Neuronal stem cell (in vitro differentiated cells): ENCODE results near the gene NADSYN1.
"Not testable (repeated sequence)": the region's sequence is repeated elsewhere in the genome, so short reads cannot be mapped to it uniquely, and the experiment has no call there.

Experiments used
- DNase-seq: peaks from one replicate; pipeline ENCODE4 v3.0.0-alpha.2; 2013; ENCODE audit warnings: low spot score
- H2AFZ ChIP-seq: one replicate; pipeline ENCODE4 v1.6.1; 2013; ENCODE audit warnings: mild to moderate bottlenecking, low read length, inconsistent platforms
- H2AK5ac ChIP-seq: 2 replicates; pipeline ENCODE4 v1.6.1; 2013; ENCODE audit warnings: low read depth, mild to moderate bottlenecking, inconsistent platforms, low read length, moderate library complexity, mixed read lengths
- H2BK120ac ChIP-seq: 2 replicates; pipeline ENCODE4 v1.6.1; 2013; ENCODE audit warnings: low read depth, mild to moderate bottlenecking, inconsistent platforms, low read length, moderate library complexity, mixed read lengths
- H2BK12ac ChIP-seq: one replicate; pipeline ENCODE4 v1.6.1; 2013; ENCODE audit warnings: low read length, inconsistent platforms
- H2BK15ac ChIP-seq: 2 replicates; pipeline ENCODE4 v1.6.1; 2013; ENCODE audit warnings: mild to moderate bottlenecking, low read length, inconsistent platforms, mixed read lengths
- H2BK5ac ChIP-seq: one replicate; pipeline ENCODE4 v1.6.1; 2013; ENCODE audit warnings: inconsistent platforms, mild to moderate bottlenecking, low read length, moderate library complexity
- H3K14ac ChIP-seq: one replicate; pipeline ENCODE4 v1.6.1; 2013; ENCODE audit warnings: low read length, inconsistent platforms
- H3K18ac ChIP-seq: 2 replicates; pipeline ENCODE4 v1.6.1; 2013; ENCODE audit warnings: low read length, inconsistent platforms
- H3K23ac ChIP-seq: 2 replicates; pipeline ENCODE4 v1.6.1; 2013; ENCODE audit warnings: low read depth, mild to moderate bottlenecking, mixed read lengths, low read length, inconsistent platforms; ENCODE audit not compliant: poor library complexity
- H3K27ac ChIP-seq: replicated peaks from 3 replicates; pipeline ENCODE4 v1.5.1; 2013; ENCODE audit warnings: low read length, inconsistent platforms
- H3K27me3 ChIP-seq, 3 experiments: 2 replicates each; pipeline ENCODE4 v1.6.1; 2013; ENCODE audit warnings: low read length in 3 of 3, mild to moderate bottlenecking in 2 of 3, inconsistent platforms in 1 of 3, low read depth in 1 of 3, mixed read lengths in 1 of 3, moderate library complexity in 1 of 3; ENCODE audit not compliant: control insufficient read depth in 3 of 3, insufficient read depth in 3 of 3
- H3K36me3 ChIP-seq, 2 donors: replicated peaks in 1 of 2; 2 replicates each; pipeline ENCODE4 v1.6.1; 2013; ENCODE audit warnings: low read length in 2 of 2; ENCODE audit not compliant: control insufficient read depth in 2 of 2, insufficient read depth in 2 of 2
- H3K4ac ChIP-seq: 2 replicates; pipeline ENCODE4 v1.6.1; 2013; ENCODE audit warnings: inconsistent platforms, mild to moderate bottlenecking, low read length, moderate library complexity
- H3K4me1 ChIP-seq, 2 donors: 1 replicate in 1 of 2; 2 replicates in 1 of 2; pipeline ENCODE4 v1.6.1; 2013; ENCODE audit warnings: low read length in 2 of 2, low read depth in 1 of 2; ENCODE audit not compliant: control insufficient read depth in 2 of 2, insufficient read depth in 1 of 2
- H3K4me2 ChIP-seq: one replicate; pipeline ENCODE4 v1.6.1; 2013; ENCODE audit warnings: mild to moderate bottlenecking, low read length, inconsistent platforms; ENCODE audit not compliant: insufficient read depth, poor library complexity, severe bottlenecking
- H3K4me3 ChIP-seq, 2 donors: 2 replicates each; pipeline ENCODE4 v1.5.1; 2013; ENCODE audit warnings: low read length in 2 of 2, mild to moderate bottlenecking in 2 of 2, inconsistent platforms in 1 of 2, moderate library complexity in 1 of 2
- H3K79me1 ChIP-seq: one replicate; pipeline ENCODE4 v1.6.1; 2013; ENCODE audit warnings: low read depth, mild to moderate bottlenecking, inconsistent platforms, low read length, moderate library complexity
- H3K9ac ChIP-seq: one replicate; pipeline ENCODE4 v1.6.1; 2013; ENCODE audit warnings: mild to moderate bottlenecking, low read depth, low read length, inconsistent platforms; ENCODE audit not compliant: poor library complexity
- H3K9me3 ChIP-seq, 2 donors: replicated peaks in 1 of 2; 2 replicates each; pipeline versions ENCODE3 to v1.6.1; 2013; ENCODE audit warnings: low read length in 2 of 2, mild to moderate bottlenecking in 2 of 2, inconsistent platforms in 1 of 2, low read depth in 1 of 2, mixed read lengths in 1 of 2, moderate library complexity in 1 of 2; ENCODE audit not compliant: control insufficient read depth in 2 of 2, insufficient read depth in 1 of 2
- H4K8ac ChIP-seq: one replicate; pipeline ENCODE4 v1.6.1; 2013; ENCODE audit warnings: low read depth, mild to moderate bottlenecking, inconsistent platforms, low read length, moderate library complexity
- H4K91ac ChIP-seq: one replicate; pipeline ENCODE4 v1.6.1; 2013; ENCODE audit warnings: low read length, low read depth, mild to moderate bottlenecking, inconsistent platforms; ENCODE audit not compliant: poor library complexity
- WGBS, 2 donors: extraction: QIAGEN DNeasy Blood & Tissue Kit; methylation state at CpG; one replicate each; pipeline ENCODE4 v1.1.7; 2013; ENCODE audit warnings: missing lambda C conversion rate in 2 of 2, mixed read lengths in 1 of 2; ENCODE audit not compliant: insufficient read length in 2 of 2, insufficient replicate concordance in 1 of 2; ENCODE audit errors: extremely low coverage in 2 of 2; 5-methylcytosine and 5-hydroxymethylcytosine counted together

The NADSYN1 gene

GRCh38 chr11:71532036-71532610 lies 79.1 kb downstream of the NADSYN1 start:
- H4K91ac ChIP-seq: no peak overlapping the region
- no peak overlapping the region for H3K27ac ChIP-seq
- H3K4ac ChIP-seq: no peak overlapping the region
- no peaks in the 10 kb centered on the region for H3K9me3 ChIP-seq
- H2AK5ac ChIP-seq: no peak overlapping the region
- no peak overlapping the region for H2BK5ac ChIP-seq
- no peak overlapping the region for H4K8ac ChIP-seq
- H3K4me3 ChIP-seq: no peak overlapping the region
- no peak overlapping the region for H3K23ac ChIP-seq
- no peaks in the 10 kb centered on the region for H3K4me1 ChIP-seq
- H3K36me3 ChIP-seq: no peaks in the 10 kb centered on the region
- WGBS, 2 donors: no CpG with 5 or more reads among the region's 10 CpGs
- DNase-seq: no peak
- no peak overlapping the region for H3K9ac ChIP-seq
- H3K79me1 ChIP-seq: no peaks in the 10 kb centered on the region
- H2AFZ ChIP-seq: no peak overlapping the region
- H3K14ac ChIP-seq: no peak overlapping the region
- H3K4me2 ChIP-seq: no peak overlapping the region
- no peak overlapping the region for H2BK120ac ChIP-seq
- no peak overlapping the region for H2BK15ac ChIP-seq
- H3K27me3 ChIP-seq: peaks cover 0 to 5% (median 0%) of the 10 kb centered on the region in 3 experiments
- H3K18ac ChIP-seq: no peak overlapping the region
- no peak overlapping the region for H2BK12ac ChIP-seq

GRCh38 chr11:71534711-71535608 lies 82.0 kb downstream of the NADSYN1 start:
- H2BK15ac ChIP-seq, H3K79me1 ChIP-seq, H4K8ac ChIP-seq, H3K4ac ChIP-seq, H2AK5ac ChIP-seq, H3K9me3 ChIP-seq, H2AFZ ChIP-seq, H3K9ac ChIP-seq, H3K4me2 ChIP-seq, H3K4me1 ChIP-seq, H3K23ac ChIP-seq, H3K18ac ChIP-seq, H4K91ac ChIP-seq, H3K4me3 ChIP-seq, H2BK5ac ChIP-seq, H3K27ac ChIP-seq, H2BK120ac ChIP-seq, H3K36me3 ChIP-seq, H3K27me3 ChIP-seq, H3K14ac ChIP-seq, H2BK12ac ChIP-seq, DNase-seq: not testable (repeated sequence)
- no CpG with 5 or more reads among the region's 17 CpGs for WGBS, 2 donors

- Histone ChIP-seq H4K8ac (no peak overlapping the region), H2BK120ac (no peak overlapping the region), H3K36me3 (no peaks in the 10 kb centered on the region), H3K18ac (no peak overlapping the region), H2BK12ac (no peak overlapping the region), H2BK5ac (no peak overlapping the region), H2AFZ (no peak overlapping the region), H3K4me2 (no peak overlapping the region), H2BK15ac (no peak overlapping the region), H3K14ac (no peak overlapping the region), H3K4me1 (no peaks in the 10 kb centered on the region), H3K27ac (no peak overlapping the region), H3K27me3 (peaks cover 0 to 11% (median 0%) of the 10 kb centered on the region in 3 experiments), H3K9me3 (no peaks in the 10 kb centered on the region), H3K4ac (no peak overlapping the region), H3K79me1 (no peaks in the 10 kb centered on the region), H3K9ac (no peak overlapping the region), H2AK5ac (no peak overlapping the region), H4K91ac (no peak overlapping the region), H3K4me3 (no peak overlapping the region), H3K23ac (no peak overlapping the region)
- WGBS, 2 donors: no CpG with 5 or more reads among the region's 9 CpGs
- DNase-seq: no peak
These were observed 82.8 kb downstream of the NADSYN1 start for GRCh38 chr11:71535825-71536224.

GRCh38 chr11:71537537-71537936 lies 84.5 kb downstream of the NADSYN1 start:
- Histone ChIP-seq H2BK15ac (no peak overlapping the region), H2BK12ac (no peak overlapping the region), H3K4ac (no peak overlapping the region), H3K27me3 (peaks cover 0 to 11% (median 0%) of the 10 kb centered on the region in 3 experiments), H2AFZ (no peak overlapping the region), H2BK120ac (no peak overlapping the region), H3K79me1 (no peaks in the 10 kb centered on the region), H3K4me3 (no peak overlapping the region), H3K4me2 (no peak overlapping the region), H3K18ac (no peak overlapping the region), H3K36me3 (no peaks in the 10 kb centered on the region), H3K23ac (no peak overlapping the region), H3K27ac (no peak overlapping the region), H4K8ac (no peak overlapping the region), H3K4me1 (no peaks in the 10 kb centered on the region), H2BK5ac (no peak overlapping the region), H3K14ac (no peak overlapping the region), H4K91ac (no peak overlapping the region), H3K9ac (no peak overlapping the region), H3K9me3 (no peaks in the 10 kb centered on the region), H2AK5ac (no peak overlapping the region)
- no peak for DNase-seq
- no CpG with 5 or more reads among the region's 9 CpGs for WGBS, 2 donors
